Right ventricle myocardium superior (tissue), 1 donor: ENCODE results near the gene RFX5. TPM values are rescaled to one million over a fixed set of nuclear protein-coding genes. Genes with fewer than 3 reads are reported as not detected.
A peak's percentile ranks its signal among the peaks of the same experiment; 100 is the strongest.
"Not testable (repeated sequence)": the region's sequence is repeated elsewhere in the genome, so short reads cannot be mapped to it uniquely, and the experiment has no call there.

Experiments used
- ATAC-seq: fragments of 200-7000 bp; cut with Tn5 transposase; one replicate; pipeline ENCODE4 v1.9.1; 2020; ENCODE audit warnings: mild to moderate bottlenecking; ENCODE audit not compliant: poor library complexity
- DNase-seq: peaks from one replicate; pipeline ENCODE4 v3.0.0-alpha.2; 2020
- intact Hi-C: fragments of 100-400 bp; cut with DNase I; formaldehyde crosslinking; loops from one replicate; pipeline ENCODE4 v1.11.2; 2022
- total RNA-seq: library from RNA; stranded (reverse); fragmentation: NEBNext Ultra II Directional; extraction: Animal tissue kit (Norgen Biotek cat#: 25700); gene quantifications from one replicate; pipeline ENCODE4 v1.2.1, GENCODE V29; 2021
- donor health status: DM: no; HTN: yes; CAD: no; lungs with severe emphysema.

The RFX5 gene
- total RNA-seq, 1 donor from 2014 or later = 16.3 TPM

- ATAC-seq (peak; percentile 34), DNase-seq (peak; percentile 63)
- intact Hi-C loops = no loop called here
These were observed 20.8 kb upstream of the RFX5 start for GRCh38 chr1:151367658-151368392.

- intact Hi-C loops = no loop called here
- ATAC-seq = no peak
These were observed 17.9 kb upstream of the RFX5 start for GRCh38 chr1:151364996-151365395.

GRCh38 chr1:151362308-151363155, 15.5 kb upstream of the RFX5 start:
- ATAC-seq = no peak
- intact Hi-C loops = no loop called here
- DNase-seq = no peak

More at GRCh38 chr1:151364996-151365395, 17.9 kb upstream of the RFX5 start:
- no peak for DNase-seq

GRCh38 chr1:151361883-151362282, 14.8 kb upstream of the RFX5 start:
- ATAC-seq (no peak), DNase-seq (no peak)
- intact Hi-C loops = no loop called here

GRCh38 chr1:151356696-151357095, 9.6 kb upstream of the RFX5 start:
- intact Hi-C loops = no loop called here
- ATAC-seq = no peak
- DNase-seq = no peak

GRCh38 chr1:151352021-151352718, 5.1 kb upstream of the RFX5 start:
- intact Hi-C loops = no loop called here
- ATAC-seq (no peak), DNase-seq (no peak)

GRCh38 chr1:151350323-151350722, 3.3 kb upstream of the RFX5 start:
- ATAC-seq, intact Hi-C loops, DNase-seq: not testable (repeated sequence)

- intact Hi-C loops = no loop called here
- DNase-seq = no peak
- ATAC-seq = no peak
These were observed 633 bp upstream of the RFX5 start for GRCh38 chr1:151347523-151348246.

GRCh38 chr1:151346082-151346768, 827 bp downstream of the RFX5 start:
- no peak for DNase-seq
- no peak for ATAC-seq
- intact Hi-C loops = no loop called here

- intact Hi-C loops = loop anchor here (5.0 kb wide), 1 partner anchor 47 kb away; no protein-coding TSS in a partner anchor
- DNase-seq (no peak), ATAC-seq (no peak)
These were observed 2.8 kb downstream of the RFX5 start for GRCh38 chr1:151344291-151344690.

- intact Hi-C loops = loop anchor here (5.0 kb wide), 1 partner anchor 46 kb away; no protein-coding TSS in a partner anchor
- DNase-seq (no peak), ATAC-seq (no peak)
These were observed 3.5 kb downstream of the RFX5 start for GRCh38 chr1:151343587-151343986.

GRCh38 chr1:151342569-151342968, 4.5 kb downstream of the RFX5 start:
- DNase-seq (no peak), ATAC-seq (no peak)
- intact Hi-C loops = loop anchor here (5.0 kb wide), 1 partner anchor 45 kb away; no protein-coding TSS in a partner anchor

GRCh38 chr1:151342021-151342420, 5.0 kb downstream of the RFX5 start:
- no peak for DNase-seq
- ATAC-seq = no peak
- intact Hi-C loops = loop anchor here (5.0 kb wide), 1 partner anchor 45 kb away; no protein-coding TSS in a partner anchor

GRCh38 chr1:151340870-151341754, 5.9 kb downstream of the RFX5 start:
- ATAC-seq = peak; percentile 91
- intact Hi-C loops = loop anchor here (5.0 kb wide), 1 partner anchor 44 kb away; no protein-coding TSS in a partner anchor
- DNase-seq = no peak

GRCh38 chr1:151336556-151336955, 10.5 kb downstream of the RFX5 start:
- intact Hi-C loops = no loop called here
- DNase-seq = no peak
- ATAC-seq = no peak

- no peak for ATAC-seq
- DNase-seq = no peak
- intact Hi-C loops = no loop called here
These were observed 12.2 kb downstream of the RFX5 start for GRCh38 chr1:151334822-151335221.
